ENCODE results near the gene ZC4H2.
"Not testable (repeated sequence)": the region's sequence is repeated elsewhere in the genome, so short reads cannot be mapped to it uniquely, and the experiment has no call there.

The ZC4H2 gene

GRCh38 chrX:64975989-64976672, at the start of gene ZC4H2:
TSS of gene ZC4H2 (minus strand) at chrX:64976450. CDS start at chrX:64976377, 73 bp downstream.
- peaks cover 24% of the 10 kb centered on the region for H3K27me3 ChIP-seq (ENCODE audit: insufficient read depth, low read depth, severe bottlenecking)
- H3K27ac ChIP-seq: peak within 1 kb of the TSS; percentile 10
- H3K9me3 ChIP-seq (ENCODE audit: severe bottlenecking): no peaks in the 10 kb centered on the region
- peak; percentile 68 for DNase-seq
- no peaks in the 10 kb centered on the region for H3K36me3 ChIP-seq
- TF ChIP-seq CTCF (IDR thresholded peaks at IDR 0.05; ENCODE audit: low read depth, low read length): no peak
- peak within 1 kb of the TSS; percentile 59 for H3K4me3 ChIP-seq (ENCODE audit: low read depth, low read length)

GRCh38 chrX:65017451-65017850, 41.2 kb upstream of the ZC4H2 start:
- no peaks in the 10 kb centered on the region for H3K9me3 ChIP-seq (ENCODE audit: severe bottlenecking)
- TF ChIP-seq CTCF (IDR thresholded peaks at IDR 0.05; ENCODE audit: low read depth, low read length): no peak
- no peak for DNase-seq
- H3K36me3 ChIP-seq: no peaks in the 10 kb centered on the region
- H3K27me3 ChIP-seq (ENCODE audit: insufficient read depth, low read depth, severe bottlenecking): peaks cover 16% of the 10 kb centered on the region
- no peak overlapping the region for H3K27ac ChIP-seq
- H3K4me3 ChIP-seq (ENCODE audit: low read depth, low read length): no peak overlapping the region

GRCh38 chrX:65014230-65014629, 38.0 kb upstream of the ZC4H2 start:
- Histone ChIP-seq H3K4me3 (ENCODE audit: low read depth, low read length) (no peak overlapping the region), H3K27ac (no peak overlapping the region), H3K9me3 (ENCODE audit: severe bottlenecking) (no peaks in the 10 kb centered on the region), H3K36me3 (no peaks in the 10 kb centered on the region), H3K27me3 (ENCODE audit: insufficient read depth, low read depth, severe bottlenecking) (peaks cover 11% of the 10 kb centered on the region)
- no peak for DNase-seq
- no peak for TF ChIP-seq CTCF (IDR thresholded peaks at IDR 0.05; ENCODE audit: low read depth, low read length)

- Histone ChIP-seq H3K4me3 (ENCODE audit: low read depth, low read length) (no peak overlapping the region), H3K27ac (no peak overlapping the region), H3K36me3 (no peaks in the 10 kb centered on the region), H3K9me3 (ENCODE audit: severe bottlenecking) (no peaks in the 10 kb centered on the region), H3K27me3 (ENCODE audit: insufficient read depth, low read depth, severe bottlenecking) (peaks cover 5% of the 10 kb centered on the region)
- no peak for DNase-seq
- TF ChIP-seq CTCF (IDR thresholded peaks at IDR 0.05; ENCODE audit: low read depth, low read length): no peak
These were observed 33.2 kb upstream of the ZC4H2 start for GRCh38 chrX:65009459-65009858.

GRCh38 chrX:65002208-65002607, 26.0 kb upstream of the ZC4H2 start:
- not testable (repeated sequence) for H3K4me3 ChIP-seq (ENCODE audit: low read depth, low read length); H3K9me3 ChIP-seq (ENCODE audit: severe bottlenecking); DNase-seq; H3K36me3 ChIP-seq; H3K27ac ChIP-seq
- peaks cover 33% of the 10 kb centered on the region for H3K27me3 ChIP-seq (ENCODE audit: insufficient read depth, low read depth, severe bottlenecking)

- H3K4me3 ChIP-seq (ENCODE audit: low read depth, low read length): no peak overlapping the region
- no peak for TF ChIP-seq CTCF (IDR thresholded peaks at IDR 0.05; ENCODE audit: low read depth, low read length)
- H3K27me3 ChIP-seq (ENCODE audit: insufficient read depth, low read depth, severe bottlenecking): peaks cover 26% of the 10 kb centered on the region
These were observed 20.6 kb upstream of the ZC4H2 start for GRCh38 chrX:64996805-64997204.

More at GRCh38 chrX:64996805-64997204, 20.6 kb upstream of the ZC4H2 start:
- no peak for DNase-seq
- Histone ChIP-seq H3K27ac (no peak overlapping the region), H3K9me3 (ENCODE audit: severe bottlenecking) (no peaks in the 10 kb centered on the region), H3K36me3 (no peaks in the 10 kb centered on the region)

Data from WERI-Rb-1 (cell line).